ENCODE measurements around the gene HMOX2.
A peak's percentile ranks its signal among the peaks of the same experiment; 100 is the strongest.

HMOX2 gene

DNA sequence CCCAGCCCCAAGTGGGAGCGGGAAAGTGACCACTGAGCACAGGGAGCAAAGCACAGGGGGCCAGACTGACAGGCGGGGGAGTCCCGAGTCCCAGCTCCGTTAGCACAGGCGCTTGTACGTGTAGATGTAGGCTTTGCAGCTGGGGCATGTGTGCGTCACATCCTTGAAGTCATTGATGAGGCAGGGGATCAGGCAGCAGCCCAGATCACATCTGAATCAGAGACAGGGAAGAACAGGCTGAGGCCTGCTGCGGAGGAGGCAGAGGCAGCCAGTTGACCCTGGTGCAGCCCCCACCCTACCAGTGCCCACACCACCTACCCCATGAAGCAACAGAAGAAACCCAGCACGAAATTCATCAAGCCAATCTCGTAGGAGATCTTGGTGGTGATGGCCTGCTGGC is 36.3 kb downstream of the HMOX2 start:
- peaks cover 29% of the 10 kb centered on the region for H3K36me3 ChIP-seq (ENCODE audit: control insufficient read depth, insufficient read depth, low read length)
- no peaks in the 10 kb centered on the region for H3K9me3 ChIP-seq (ENCODE audit: control insufficient read depth, insufficient read depth, low read length)
- WGBS (ENCODE audit: insufficient coverage, insufficient read length), result no CpG with 5 or more reads among the region's 10 CpGs
- no peak overlapping the region for H3K27ac ChIP-seq (ENCODE audit: low read length)
- DNase-seq (ENCODE audit: low read depth, low spot score), result no peak
- no peak overlapping the region for H3K4me3 ChIP-seq (ENCODE audit: low read length)
- H3K4me1 ChIP-seq (ENCODE audit: control insufficient read depth, insufficient read depth, low read length), result peaks cover 3% of the 10 kb centered on the region; the same call in 1 of the 2 replicates
- no peaks in the 10 kb centered on the region for H3K27me3 ChIP-seq (ENCODE audit: control insufficient read depth, insufficient read depth, low read length)

DNA sequence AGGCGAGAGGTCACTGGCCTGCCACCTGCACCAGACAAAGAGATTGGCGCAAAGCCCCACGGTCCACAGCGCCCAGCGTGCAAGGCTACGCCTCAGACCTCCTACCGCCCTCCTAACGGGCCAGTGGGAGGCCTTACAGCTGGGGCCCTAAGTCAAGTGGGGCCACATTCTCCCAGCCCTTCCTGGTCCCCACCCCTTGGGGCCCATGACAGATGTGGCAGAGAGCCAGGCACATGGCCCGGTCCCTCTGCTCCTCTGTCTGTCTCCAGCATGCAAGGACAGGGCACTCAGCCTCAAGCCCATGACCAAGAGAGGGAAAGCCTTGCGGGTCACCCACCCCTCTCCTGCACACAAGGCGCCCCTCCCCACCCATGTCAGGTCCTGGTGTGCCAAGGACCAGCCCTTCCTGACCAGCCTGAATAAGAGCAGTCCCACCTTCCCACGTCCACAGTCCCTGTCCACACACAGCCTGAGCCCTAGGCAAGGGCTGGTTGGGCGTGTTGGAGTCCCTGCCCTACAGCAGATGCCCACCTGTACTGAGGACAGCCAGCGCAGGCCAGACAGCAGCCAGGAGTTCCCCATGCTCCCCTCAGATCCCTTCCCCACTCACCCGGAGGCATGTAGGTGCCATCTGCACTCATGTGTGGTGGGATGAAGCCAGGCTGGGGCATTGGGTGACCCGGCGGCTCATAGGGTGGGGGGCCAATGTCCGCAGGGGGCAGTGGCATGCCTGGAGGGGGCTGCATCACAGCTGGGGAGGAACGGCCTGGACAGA is 37.1 kb downstream of the HMOX2 start:
- H3K36me3 ChIP-seq (ENCODE audit: control insufficient read depth, insufficient read depth, low read length), result peaks cover 22% of the 10 kb centered on the region
- H3K27me3 ChIP-seq (ENCODE audit: control insufficient read depth, insufficient read depth, low read length), result no peaks in the 10 kb centered on the region
- no peaks in the 10 kb centered on the region for H3K9me3 ChIP-seq (ENCODE audit: control insufficient read depth, insufficient read depth, low read length)
- H3K4me1 ChIP-seq (ENCODE audit: control insufficient read depth, insufficient read depth, low read length), result peaks cover 3% of the 10 kb centered on the region; the same call in 1 of the 2 replicates
- WGBS (ENCODE audit: insufficient coverage, insufficient read length), result no CpG with 5 or more reads among the region's 19 CpGs
- no peak overlapping the region for H3K27ac ChIP-seq (ENCODE audit: low read length)
- H3K4me3 ChIP-seq (ENCODE audit: low read length), result no peak overlapping the region
- DNase-seq (ENCODE audit: low read depth, low spot score), result no peak

- Histone ChIP-seq H3K4me1 (ENCODE audit: control insufficient read depth, insufficient read depth, low read length) (peaks cover 3% of the 10 kb centered on the region; the same call in 1 of the 2 replicates), H3K9me3 (ENCODE audit: control insufficient read depth, insufficient read depth, low read length) (no peaks in the 10 kb centered on the region), H3K27me3 (ENCODE audit: control insufficient read depth, insufficient read depth, low read length) (no peaks in the 10 kb centered on the region), H3K4me3 (ENCODE audit: low read length) (no peak overlapping the region), H3K36me3 (ENCODE audit: control insufficient read depth, insufficient read depth, low read length) (peaks cover 22% of the 10 kb centered on the region), H3K27ac (ENCODE audit: low read length) (no peak overlapping the region)
- WGBS (ENCODE audit: insufficient coverage, insufficient read length), result no CpG with 5 or more reads among the region's 7 CpGs
- no peak for DNase-seq (ENCODE audit: low read depth, low spot score)
Observed at GRCh38 chr16:4513881-4514280, 37.7 kb downstream of the HMOX2 start.

- Histone ChIP-seq H3K9me3 (ENCODE audit: control insufficient read depth, insufficient read depth, low read length) (no peaks in the 10 kb centered on the region), H3K4me3 (ENCODE audit: low read length) (no peak overlapping the region), H3K27ac (ENCODE audit: low read length) (no peak overlapping the region), H3K27me3 (ENCODE audit: control insufficient read depth, insufficient read depth, low read length) (no peaks in the 10 kb centered on the region), H3K36me3 (ENCODE audit: control insufficient read depth, insufficient read depth, low read length) (peaks cover 20% of the 10 kb centered on the region), H3K4me1 (ENCODE audit: control insufficient read depth, insufficient read depth, low read length) (peaks cover 3% of the 10 kb centered on the region; the same call in 1 of the 2 replicates)
- DNase-seq (ENCODE audit: low read depth, low spot score), result no peak
- no CpG with 5 or more reads among the region's 7 CpGs for WGBS (ENCODE audit: insufficient coverage, insufficient read length)
Observed at GRCh38 chr16:4514606-4515005, 38.4 kb downstream of the HMOX2 start.

DNA sequence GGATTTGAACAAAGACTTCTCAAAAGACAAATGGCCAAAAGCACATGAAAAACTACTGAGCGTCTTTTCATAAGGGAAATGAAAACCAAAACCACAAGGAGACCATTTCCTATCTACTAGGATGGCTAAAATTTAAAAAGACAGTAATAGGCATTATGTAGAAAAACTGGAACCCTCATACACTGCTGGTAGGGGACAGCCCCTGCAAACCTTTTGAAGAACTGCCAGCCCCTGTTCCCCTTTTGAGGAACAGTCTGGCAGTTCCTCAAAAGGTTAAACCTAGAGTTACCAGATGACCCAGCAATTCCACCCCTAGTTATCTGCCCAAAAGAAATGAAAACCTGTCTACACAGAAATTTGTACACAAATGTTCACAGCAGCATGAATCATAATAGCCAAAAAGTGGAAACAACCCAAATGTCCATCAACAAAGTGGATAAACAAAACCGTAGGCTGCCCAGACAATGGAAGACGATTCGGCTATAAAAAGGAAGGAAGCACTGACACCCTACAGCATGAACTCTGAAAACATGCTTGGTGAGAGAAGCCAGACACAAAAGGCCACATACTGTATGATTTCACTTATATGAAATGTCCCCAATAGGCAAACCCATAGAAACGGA is 39.5 kb downstream of the HMOX2 start:
- peaks cover 12% of the 10 kb centered on the region for H3K36me3 ChIP-seq (ENCODE audit: control insufficient read depth, insufficient read depth, low read length)
- no peak overlapping the region for H3K27ac ChIP-seq (ENCODE audit: low read length)
- no peaks in the 10 kb centered on the region for H3K9me3 ChIP-seq (ENCODE audit: control insufficient read depth, insufficient read depth, low read length)
- WGBS (ENCODE audit: insufficient coverage, insufficient read length), result no CpG with 5 or more reads among the region's 5 CpGs
- peaks cover 3% of the 10 kb centered on the region; the same call in 1 of the 2 replicates for H3K4me1 ChIP-seq (ENCODE audit: control insufficient read depth, insufficient read depth, low read length)
- H3K27me3 ChIP-seq (ENCODE audit: control insufficient read depth, insufficient read depth, low read length), result no peaks in the 10 kb centered on the region
- H3K4me3 ChIP-seq (ENCODE audit: low read length), result no peak overlapping the region
- no peak for DNase-seq (ENCODE audit: low read depth, low spot score)

DNA sequence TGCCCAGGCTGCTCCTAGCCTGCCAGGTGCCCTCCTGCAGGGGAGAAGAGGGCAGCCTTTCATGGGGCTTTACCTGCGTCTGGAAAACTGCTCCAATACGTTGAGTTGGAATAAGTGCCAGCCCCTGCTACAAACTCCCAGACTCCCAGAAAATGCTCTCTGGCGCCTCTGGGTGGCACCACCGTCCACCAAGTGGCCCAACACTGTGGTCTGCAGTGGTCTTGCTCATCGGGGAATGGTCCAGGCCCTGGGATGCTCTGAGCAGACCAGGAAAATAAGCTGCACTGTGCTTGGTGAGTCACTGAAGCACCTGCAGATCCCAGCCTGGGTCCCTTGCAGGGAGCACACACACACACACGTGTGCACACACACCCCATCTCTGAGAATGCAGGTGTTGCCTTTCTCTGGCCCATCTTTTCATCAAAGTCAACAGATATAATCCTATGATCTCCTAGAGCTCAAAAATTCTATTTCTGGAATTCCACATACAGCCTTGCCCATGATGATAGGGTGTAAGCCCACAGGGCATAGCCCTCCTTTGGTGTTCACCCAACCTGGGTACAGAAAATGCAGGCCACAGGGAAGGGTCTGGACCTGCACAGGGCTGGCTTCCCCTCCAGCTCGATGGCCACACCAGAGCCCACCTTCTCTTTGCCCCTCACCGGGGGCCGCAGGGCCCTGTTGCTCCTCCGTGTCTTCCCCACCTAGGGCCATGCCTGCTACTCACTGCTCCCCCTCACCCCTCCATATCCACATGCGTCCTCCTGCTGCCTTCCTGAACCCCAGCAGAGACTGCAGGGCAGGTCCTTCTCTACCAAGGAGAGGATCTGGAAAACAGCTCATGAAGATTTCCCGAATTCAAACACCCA is 41.8 kb downstream of the HMOX2 start:
- Histone ChIP-seq H3K4me3 (ENCODE audit: low read length) (no peak overlapping the region), H3K9me3 (ENCODE audit: control insufficient read depth, insufficient read depth, low read length) (no peaks in the 10 kb centered on the region), H3K27ac (ENCODE audit: low read length) (no peak overlapping the region), H3K4me1 (ENCODE audit: control insufficient read depth, insufficient read depth, low read length) (peaks cover 13% of the 10 kb centered on the region), H3K36me3 (ENCODE audit: control insufficient read depth, insufficient read depth, low read length) (peaks cover 3% of the 10 kb centered on the region), H3K27me3 (ENCODE audit: control insufficient read depth, insufficient read depth, low read length) (no peaks in the 10 kb centered on the region)
- peak; percentile 47 for DNase-seq (ENCODE audit: low read depth, low spot score)
- WGBS (ENCODE audit: insufficient coverage, insufficient read length), result no CpG with 5 or more reads among the region's 12 CpGs

- H3K36me3 ChIP-seq (ENCODE audit: control insufficient read depth, insufficient read depth, low read length), result no peaks in the 10 kb centered on the region
- H3K4me3 ChIP-seq (ENCODE audit: low read length), result no peak overlapping the region
- H3K27ac ChIP-seq (ENCODE audit: low read length), result no peak overlapping the region
- DNase-seq (ENCODE audit: low read depth, low spot score), result no peak
- peaks cover 13% of the 10 kb centered on the region for H3K4me1 ChIP-seq (ENCODE audit: control insufficient read depth, insufficient read depth, low read length)
- H3K9me3 ChIP-seq (ENCODE audit: control insufficient read depth, insufficient read depth, low read length), result no peaks in the 10 kb centered on the region
- H3K27me3 ChIP-seq (ENCODE audit: control insufficient read depth, insufficient read depth, low read length), result no peaks in the 10 kb centered on the region
- WGBS (ENCODE audit: insufficient coverage, insufficient read length), result no CpG with 5 or more reads among the region's 15 CpGs
Observed at GRCh38 chr16:4519274-4520058, 43.3 kb downstream of the HMOX2 start.

GRCh38 chr16:4520913-4521312 is 44.7 kb downstream of the HMOX2 start:
- Histone ChIP-seq H3K4me3 (ENCODE audit: low read length) (no peak overlapping the region), H3K36me3 (ENCODE audit: control insufficient read depth, insufficient read depth, low read length) (no peaks in the 10 kb centered on the region), H3K9me3 (ENCODE audit: control insufficient read depth, insufficient read depth, low read length) (no peaks in the 10 kb centered on the region), H3K27ac (ENCODE audit: low read length) (no peak overlapping the region), H3K4me1 (ENCODE audit: control insufficient read depth, insufficient read depth, low read length) (peaks cover 10% of the 10 kb centered on the region), H3K27me3 (ENCODE audit: control insufficient read depth, insufficient read depth, low read length) (no peaks in the 10 kb centered on the region)
- DNase-seq (ENCODE audit: low read depth, low spot score), result no peak
- WGBS (ENCODE audit: insufficient coverage, insufficient read length), result no CpG with 5 or more reads among the region's 7 CpGs

GRCh38 chr16:4522051-4522581 is 45.9 kb downstream of the HMOX2 start:
- no CpG with 5 or more reads among the region's 8 CpGs for WGBS (ENCODE audit: insufficient coverage, insufficient read length)

More at GRCh38 chr16:4522051-4522581, 45.9 kb downstream of the HMOX2 start:
- H3K4me1 ChIP-seq (ENCODE audit: control insufficient read depth, insufficient read depth, low read length), result peaks cover 10% of the 10 kb centered on the region
- H3K9me3 ChIP-seq (ENCODE audit: control insufficient read depth, insufficient read depth, low read length), result no peaks in the 10 kb centered on the region
- DNase-seq (ENCODE audit: low read depth, low spot score), result no peak
- no peak overlapping the region for H3K27ac ChIP-seq (ENCODE audit: low read length)
- H3K27me3 ChIP-seq (ENCODE audit: control insufficient read depth, insufficient read depth, low read length), result no peaks in the 10 kb centered on the region
- no peak overlapping the region for H3K4me3 ChIP-seq (ENCODE audit: low read length)
- no peaks in the 10 kb centered on the region for H3K36me3 ChIP-seq (ENCODE audit: control insufficient read depth, insufficient read depth, low read length)

Data from iPS DF 6.9 (cell line).